Fibroblast of the conjunctiva (primary cell): Measurements from ENCODE around the gene CCDC85C.

ENCODE experiments used
- DNase-seq: peaks from one replicate; pipeline ENCODE4 v3.0.0-alpha.2; 2010; ENCODE audit warnings: low read depth

The CCDC85C gene

DNA sequence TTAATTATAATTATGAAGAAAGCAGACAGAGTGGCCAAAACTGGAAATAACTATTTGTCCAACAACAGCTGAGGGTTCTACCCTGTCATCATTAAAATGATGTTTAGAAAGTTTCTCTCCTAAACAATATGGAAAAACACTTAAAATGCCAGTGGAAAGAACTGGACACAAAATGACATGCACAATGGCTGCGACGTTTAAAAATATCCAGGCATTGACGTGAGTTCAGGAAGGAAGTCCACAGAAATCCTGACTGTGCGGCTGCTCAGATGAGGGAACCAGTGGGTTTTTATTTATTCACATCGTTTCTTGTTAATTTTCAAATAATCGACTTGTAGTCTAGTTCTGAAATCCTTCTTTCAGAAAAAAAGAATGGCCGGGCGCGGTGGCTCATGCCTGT is 64.5 kb downstream of the CCDC85C start:
- DNase-seq: no peak

DNA sequence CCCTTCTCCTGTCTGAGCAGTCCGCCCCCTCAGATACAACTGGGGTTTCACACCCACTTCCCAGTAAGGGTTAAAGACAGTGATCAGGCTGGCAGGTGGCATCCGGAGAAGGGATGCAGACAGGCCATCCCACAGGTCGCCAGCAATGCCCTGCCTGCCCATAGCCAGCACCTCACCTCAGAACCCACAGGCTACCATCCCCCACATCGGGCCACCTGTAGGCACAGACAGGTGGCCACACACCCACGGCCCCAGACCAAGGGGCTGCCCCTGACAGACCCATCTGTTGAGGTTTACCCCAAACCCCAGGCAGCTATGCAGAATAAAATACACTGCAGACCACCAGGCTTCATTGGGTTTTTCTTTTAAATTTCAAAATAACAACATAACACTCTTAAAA is 65.3 kb downstream of the CCDC85C start:
- no peak for DNase-seq

DNA sequence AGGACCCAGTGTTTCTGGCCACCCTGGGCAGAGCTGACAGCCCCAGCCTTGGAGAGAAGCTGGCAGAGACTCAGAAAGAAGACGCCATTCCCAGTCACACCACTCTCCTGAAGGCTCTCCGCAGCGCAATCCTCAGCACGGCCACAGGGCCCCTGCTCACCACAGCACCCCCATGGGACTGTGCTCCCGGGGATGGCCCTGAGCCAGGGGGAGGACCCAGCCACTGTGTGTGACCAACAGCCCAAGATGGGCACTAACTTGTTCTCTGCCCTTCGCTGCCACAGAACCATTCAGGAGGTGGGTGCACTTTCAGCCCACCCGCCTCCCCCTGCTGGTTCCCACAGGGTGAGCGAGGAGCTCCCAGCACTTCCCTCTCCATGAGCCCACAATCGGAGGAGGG is 65.7 kb downstream of the CCDC85C start:
- no peak for DNase-seq

- peak; percentile 30 for DNase-seq
Observed at GRCh38 chr14:99537399-99537798, 66.6 kb downstream of the CCDC85C start.

- DNase-seq: no peak
Observed at GRCh38 chr14:99535908-99536778, 67.9 kb downstream of the CCDC85C start.

DNA sequence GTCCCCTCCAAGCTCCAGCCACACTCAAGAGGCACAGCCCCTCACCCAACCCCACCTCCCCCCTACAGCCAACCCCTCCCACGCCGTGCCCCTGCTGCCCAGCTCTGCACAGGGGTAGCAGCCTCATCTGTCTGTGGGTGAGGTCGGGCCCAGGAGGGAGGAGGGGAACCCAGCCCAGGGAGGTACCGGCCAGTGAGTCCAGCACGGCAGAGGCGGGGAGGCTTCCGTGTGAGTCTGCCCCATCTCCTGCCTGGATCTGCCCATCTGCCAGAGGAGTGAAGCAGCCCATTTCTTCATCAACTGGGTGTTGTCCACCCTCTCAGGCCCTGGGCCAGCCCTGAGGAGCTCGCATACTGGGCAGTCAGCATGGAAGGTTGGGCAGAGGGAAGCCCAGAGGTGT is 68.6 kb downstream of the CCDC85C start:
- DNase-seq: no peak

- no peak for DNase-seq
Observed at GRCh38 chr14:99534863-99535262, 69.1 kb downstream of the CCDC85C start.

DNA sequence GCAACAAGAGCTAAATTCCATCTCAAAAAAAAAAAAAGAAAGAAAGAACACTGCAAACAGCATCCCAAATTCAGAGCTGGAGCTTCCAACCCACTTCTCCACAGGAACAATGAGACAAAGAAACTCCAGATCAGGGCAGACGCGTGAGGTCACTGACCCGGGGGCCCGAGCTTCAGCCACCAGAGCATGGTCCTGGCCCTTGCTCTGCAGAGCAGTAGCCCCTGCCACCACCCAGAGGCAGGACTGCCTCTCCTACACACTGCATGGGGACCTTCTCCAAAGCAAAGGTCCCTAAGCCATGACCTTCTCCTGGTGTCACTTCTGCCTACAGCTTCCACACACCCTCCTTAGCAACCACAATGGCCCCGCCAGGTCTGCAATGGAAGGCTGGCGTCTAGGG is 69.7 kb downstream of the CCDC85C start:
- no peak for DNase-seq

DNA sequence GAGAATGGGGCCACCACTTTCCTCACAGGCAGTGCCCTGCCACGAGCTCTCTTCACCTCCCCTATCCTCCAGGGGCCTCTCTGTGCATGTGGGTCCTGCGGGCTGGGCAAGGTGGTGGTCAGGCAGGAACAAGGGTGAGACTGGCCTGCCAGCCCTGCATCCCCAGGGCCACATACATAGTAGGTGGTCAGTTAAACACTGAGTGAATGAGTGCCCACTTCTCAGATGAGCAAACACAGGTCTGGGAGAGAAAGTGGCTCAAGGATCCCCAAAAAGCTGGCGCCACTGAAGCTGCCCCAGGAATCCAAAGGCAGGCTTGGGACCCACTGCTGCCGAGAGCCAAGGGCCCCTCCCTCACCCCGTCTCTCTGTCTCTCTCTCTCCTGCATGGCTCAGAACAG is 71.7 kb downstream of the CCDC85C start:
- DNase-seq: no peak

GRCh38 chr14:99531251-99532096 is 72.5 kb downstream of the CCDC85C start:
- no peak for DNase-seq

DNA sequence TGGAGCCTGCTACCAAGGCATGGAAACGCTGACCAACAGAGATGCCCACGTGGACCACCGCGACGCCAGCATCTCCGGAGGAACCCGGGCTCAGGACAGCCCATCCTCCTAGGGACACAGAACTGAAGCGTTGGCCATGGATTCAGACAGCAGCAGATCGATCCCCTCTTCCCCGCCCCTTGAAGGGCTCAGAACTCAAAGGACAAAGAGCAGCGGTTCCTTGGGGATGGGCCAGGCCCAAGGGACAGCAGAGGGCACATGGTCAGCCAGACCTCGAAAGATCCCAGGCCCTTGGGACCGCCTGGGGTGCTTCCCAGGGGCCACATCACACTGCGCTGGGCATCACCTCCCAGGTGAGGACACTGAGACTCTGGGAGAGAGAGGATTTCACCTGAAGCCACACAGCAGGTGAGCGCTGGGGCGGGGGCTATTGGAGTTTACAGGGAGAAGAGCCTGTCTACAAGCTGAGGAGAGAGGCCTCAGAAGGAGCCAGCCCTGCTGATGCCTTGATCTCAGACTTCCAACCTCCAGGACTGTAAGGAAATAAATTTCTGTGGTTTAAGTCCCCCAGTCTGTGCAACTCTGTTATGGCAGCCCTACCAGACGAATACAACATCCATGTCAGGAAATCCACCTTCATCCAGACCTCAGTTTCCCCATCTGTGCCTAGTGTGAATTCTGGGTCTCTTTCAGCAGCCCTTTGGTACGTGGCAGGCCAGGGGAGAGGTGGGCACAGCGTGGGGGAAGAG is 73.4 kb downstream of the CCDC85C start:
- no peak for DNase-seq

DNA sequence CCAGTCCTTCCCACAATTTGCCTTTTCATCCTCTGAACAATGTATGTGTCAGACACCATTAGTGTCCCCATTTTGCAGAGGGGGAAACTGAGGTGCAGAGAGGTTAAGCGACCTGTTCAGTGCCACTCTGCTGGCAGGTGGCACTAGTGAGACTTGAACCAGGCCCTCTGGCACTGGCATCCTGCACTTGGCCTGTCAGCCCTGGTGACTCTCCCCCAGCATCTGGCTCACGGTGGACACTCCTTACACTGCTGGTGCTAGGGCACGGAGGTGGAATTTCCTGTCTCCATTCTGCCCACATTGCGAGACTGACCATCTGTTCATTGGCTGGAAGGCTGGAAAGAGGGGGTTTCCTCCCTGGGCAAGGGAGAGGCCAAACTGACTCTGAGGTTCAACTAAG is 74.1 kb downstream of the CCDC85C start:
- no peak for DNase-seq

GRCh38 chr14:99527427-99528076 is 76.5 kb downstream of the CCDC85C start:
- DNase-seq: no peak

- DNase-seq: no peak
Observed at GRCh38 chr14:99527026-99527425, 77.0 kb downstream of the CCDC85C start.

DNA sequence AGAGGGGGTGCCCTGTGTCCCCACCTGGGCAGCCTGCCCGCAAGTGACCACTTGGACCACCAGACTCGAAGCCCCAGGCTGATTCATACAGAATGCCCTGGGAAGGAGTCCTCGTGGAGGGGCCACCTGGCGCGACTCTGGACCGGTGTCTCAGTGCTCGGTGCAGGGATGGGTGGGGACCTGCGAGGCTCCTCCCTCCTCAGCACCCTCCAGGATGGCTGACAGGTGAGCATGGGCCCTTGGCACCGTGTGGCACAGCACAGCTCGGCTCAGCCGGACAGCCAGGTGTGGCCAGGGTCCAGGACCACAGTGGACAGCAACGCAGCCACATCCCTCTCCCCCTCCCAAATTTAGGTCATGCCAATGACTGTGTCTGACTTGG is 78.3 kb downstream of the CCDC85C start:
- DNase-seq: no peak

- DNase-seq: no peak
Observed at GRCh38 chr14:99524804-99525698, 79.0 kb downstream of the CCDC85C start.

- DNase-seq: no peak
Observed at GRCh38 chr14:99524091-99524661, 79.8 kb downstream of the CCDC85C start.

- no peak for DNase-seq
Observed at GRCh38 chr14:99523704-99524055, 80.3 kb downstream of the CCDC85C start.

GRCh38 chr14:99522934-99523703 is 80.9 kb downstream of the CCDC85C start:
- no peak for DNase-seq

- DNase-seq: no peak
Observed at GRCh38 chr14:99522457-99522891, 81.5 kb downstream of the CCDC85C start.
